HCT116 (cell line): ENCODE data around the gene NUDC.

Experiments used
- CEBPB ChIP-seq: IDR thresholded peaks from 2 replicates; pipeline ENCODE4 v1.6.1; 2012; ENCODE audit warnings: low read depth
- ELF1 ChIP-seq: IDR thresholded peaks from 2 replicates; pipeline ENCODE4 v1.6.1; 2012; ENCODE audit warnings: low read depth, borderline replicate concordance
- EZH2 ChIP-seq: fragments of 200-600 bp; sonication (generic); IDR thresholded peaks from 2 replicates; pipeline ENCODE4 v1.6.1; 2017; ENCODE audit warnings: antibody characterized with exemption, mixed run types
- EZH2phosphoT487 ChIP-seq: fragments of 200-600 bp; IDR thresholded peaks from 2 replicates; pipeline ENCODE4 v1.6.1; 2018; ENCODE audit warnings: antibody characterized with exemption, borderline replicate concordance
- POLR2A ChIP-seq: IDR thresholded peaks from 2 replicates; pipeline ENCODE4 v1.7.0; 2011; ENCODE audit warnings: borderline replicate concordance; ENCODE audit not compliant: insufficient read depth, insufficient read length; ENCODE audit errors: extremely low read depth
- POLR2AphosphoS5 ChIP-seq: IDR thresholded peaks from 2 replicates; pipeline ENCODE4 v1.6.1; 2011; ENCODE audit warnings: mild to moderate bottlenecking, low read depth, low read length, moderate library complexity
- ZFX ChIP-seq: fragments of 450-650 bp; IDR thresholded peaks from 2 replicates; pipeline ENCODE4 v1.6.1; 2017
- ZNF274 ChIP-seq: fragments of 200-500 bp; sonication (Bioruptor generic); IDR thresholded peaks from 2 replicates; pipeline ENCODE4 v1.6.1; 2014; ENCODE audit warnings: mild to moderate bottlenecking, low read depth, low read length, inconsistent platforms
- TF ChIP-seq, protein P1 (sequence below): IDR thresholded peaks from 2 replicates; pipeline ENCODE4 v1.6.1; 2012; ENCODE audit warnings: low read depth
- TF ChIP-seq, protein P2 (sequence below), 3 experiments: fragments of 200-600 bp in 1 of 3; sonication (generic) in 1 of 3; IDR thresholded peaks in 2 of 3; conservative IDR thresholded peaks in 1 of 3; 2 replicates each; pipeline ENCODE4 v1.5.1; 2012 to 2017; ENCODE audit warnings: low read depth in 2 of 3, low read length in 2 of 3, antibody characterized with exemption in 1 of 3, borderline replicate concordance in 1 of 3, control low read depth in 1 of 3, mild to moderate bottlenecking in 1 of 3, mixed read lengths in 1 of 3, mixed run types in 1 of 3, moderate library complexity in 1 of 3; ENCODE audit not compliant: insufficient read depth in 1 of 3
- TF ChIP-seq, protein P3 (sequence below): IDR thresholded peaks from 2 replicates; pipeline ENCODE4 v1.6.1; 2012

DNA sequence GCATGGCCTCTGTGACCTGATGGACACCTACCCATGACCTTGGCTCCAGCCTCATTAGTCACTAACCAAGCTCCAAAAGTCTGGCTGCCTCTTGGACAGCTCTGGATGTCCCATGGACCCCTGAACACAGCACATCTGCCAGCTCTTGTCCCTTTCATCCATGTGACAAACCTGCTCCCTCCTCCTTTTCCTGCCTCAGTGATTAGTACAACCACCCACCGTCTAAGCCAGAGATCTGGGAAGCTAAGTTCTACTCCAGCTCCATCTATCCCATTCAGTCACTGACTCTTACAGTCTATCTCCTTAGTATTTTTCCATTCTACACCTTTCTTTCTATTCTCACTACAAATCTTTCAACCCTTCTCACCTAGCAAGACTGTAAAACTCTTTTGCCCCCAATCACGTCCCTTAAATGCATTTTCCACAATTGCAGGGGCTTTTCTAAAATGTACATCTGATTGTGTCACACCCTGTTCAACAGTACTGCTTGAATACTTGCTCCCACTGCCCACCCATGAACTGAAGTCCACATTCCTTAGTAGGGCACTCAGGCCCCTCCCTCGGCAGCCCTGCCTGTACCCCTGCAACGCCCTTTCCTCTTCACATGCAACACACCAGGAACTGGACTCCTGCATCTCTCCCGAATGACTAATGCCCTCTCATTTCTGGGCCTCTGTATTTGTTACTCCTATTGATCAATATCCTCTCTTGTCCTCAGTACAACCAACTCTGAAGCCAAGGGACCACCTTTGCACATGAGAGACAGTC, 38.7 kb upstream of the NUDC start:
- TF ChIP-seq EZH2 (no peak), POLR2A (no peak), ZFX (no peak), ZNF274 (no peak), EZH2phosphoT487 (no peak), CEBPB (no peak), POLR2AphosphoS5 (no peak), ELF1 (no peak)
- TF ChIP-seq, protein P1, sequence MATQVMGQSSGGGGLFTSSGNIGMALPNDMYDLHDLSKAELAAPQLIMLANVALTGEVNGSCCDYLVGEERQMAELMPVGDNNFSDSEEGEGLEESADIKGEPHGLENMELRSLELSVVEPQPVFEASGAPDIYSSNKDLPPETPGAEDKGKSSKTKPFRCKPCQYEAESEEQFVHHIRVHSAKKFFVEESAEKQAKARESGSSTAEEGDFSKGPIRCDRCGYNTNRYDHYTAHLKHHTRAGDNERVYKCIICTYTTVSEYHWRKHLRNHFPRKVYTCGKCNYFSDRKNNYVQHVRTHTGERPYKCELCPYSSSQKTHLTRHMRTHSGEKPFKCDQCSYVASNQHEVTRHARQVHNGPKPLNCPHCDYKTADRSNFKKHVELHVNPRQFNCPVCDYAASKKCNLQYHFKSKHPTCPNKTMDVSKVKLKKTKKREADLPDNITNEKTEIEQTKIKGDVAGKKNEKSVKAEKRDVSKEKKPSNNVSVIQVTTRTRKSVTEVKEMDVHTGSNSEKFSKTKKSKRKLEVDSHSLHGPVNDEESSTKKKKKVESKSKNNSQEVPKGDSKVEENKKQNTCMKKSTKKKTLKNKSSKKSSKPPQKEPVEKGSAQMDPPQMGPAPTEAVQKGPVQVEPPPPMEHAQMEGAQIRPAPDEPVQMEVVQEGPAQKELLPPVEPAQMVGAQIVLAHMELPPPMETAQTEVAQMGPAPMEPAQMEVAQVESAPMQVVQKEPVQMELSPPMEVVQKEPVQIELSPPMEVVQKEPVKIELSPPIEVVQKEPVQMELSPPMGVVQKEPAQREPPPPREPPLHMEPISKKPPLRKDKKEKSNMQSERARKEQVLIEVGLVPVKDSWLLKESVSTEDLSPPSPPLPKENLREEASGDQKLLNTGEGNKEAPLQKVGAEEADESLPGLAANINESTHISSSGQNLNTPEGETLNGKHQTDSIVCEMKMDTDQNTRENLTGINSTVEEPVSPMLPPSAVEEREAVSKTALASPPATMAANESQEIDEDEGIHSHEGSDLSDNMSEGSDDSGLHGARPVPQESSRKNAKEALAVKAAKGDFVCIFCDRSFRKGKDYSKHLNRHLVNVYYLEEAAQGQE = no peak
- TF ChIP-seq, protein P2, sequence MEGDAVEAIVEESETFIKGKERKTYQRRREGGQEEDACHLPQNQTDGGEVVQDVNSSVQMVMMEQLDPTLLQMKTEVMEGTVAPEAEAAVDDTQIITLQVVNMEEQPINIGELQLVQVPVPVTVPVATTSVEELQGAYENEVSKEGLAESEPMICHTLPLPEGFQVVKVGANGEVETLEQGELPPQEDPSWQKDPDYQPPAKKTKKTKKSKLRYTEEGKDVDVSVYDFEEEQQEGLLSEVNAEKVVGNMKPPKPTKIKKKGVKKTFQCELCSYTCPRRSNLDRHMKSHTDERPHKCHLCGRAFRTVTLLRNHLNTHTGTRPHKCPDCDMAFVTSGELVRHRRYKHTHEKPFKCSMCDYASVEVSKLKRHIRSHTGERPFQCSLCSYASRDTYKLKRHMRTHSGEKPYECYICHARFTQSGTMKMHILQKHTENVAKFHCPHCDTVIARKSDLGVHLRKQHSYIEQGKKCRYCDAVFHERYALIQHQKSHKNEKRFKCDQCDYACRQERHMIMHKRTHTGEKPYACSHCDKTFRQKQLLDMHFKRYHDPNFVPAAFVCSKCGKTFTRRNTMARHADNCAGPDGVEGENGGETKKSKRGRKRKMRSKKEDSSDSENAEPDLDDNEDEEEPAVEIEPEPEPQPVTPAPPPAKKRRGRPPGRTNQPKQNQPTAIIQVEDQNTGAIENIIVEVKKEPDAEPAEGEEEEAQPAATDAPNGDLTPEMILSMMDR (IDR thresholded peaks at IDR 0.05 in 2 of 3, conservative IDR thresholded peaks at IDR 0.05 in 1 of 3; ENCODE audit: borderline replicate concordance in 1 of 3, insufficient read depth in 1 of 3, low read depth in 2 of 3, low read length in 2 of 3) = no peak
- TF ChIP-seq, protein P3, sequence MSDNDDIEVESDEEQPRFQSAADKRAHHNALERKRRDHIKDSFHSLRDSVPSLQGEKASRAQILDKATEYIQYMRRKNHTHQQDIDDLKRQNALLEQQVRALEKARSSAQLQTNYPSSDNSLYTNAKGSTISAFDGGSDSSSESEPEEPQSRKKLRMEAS = no peak
